ENCODE measurements around the gene RFPL4A.
"Not testable (repeated sequence)": the region's sequence is repeated elsewhere in the genome, so short reads cannot be mapped to it uniquely, and the experiment has no call there.

Gene RFPL4A

DNA sequence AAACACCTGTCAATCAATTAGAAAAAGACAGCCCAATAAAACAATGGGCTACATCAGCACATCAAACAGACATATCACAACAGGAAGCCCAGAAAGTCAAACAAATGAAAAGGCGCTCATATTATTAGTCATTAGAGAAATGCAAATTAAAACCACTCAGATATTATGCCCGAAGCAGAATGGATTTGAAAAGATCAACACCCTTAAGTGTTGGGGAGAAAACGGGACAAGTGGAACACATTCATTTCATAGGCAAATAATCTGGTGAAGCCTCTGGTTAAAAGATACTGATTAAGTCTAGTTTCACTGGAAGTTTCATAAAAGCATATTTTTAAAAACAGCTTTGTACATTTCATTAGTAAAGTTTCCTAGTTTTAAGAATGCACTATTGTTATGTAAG lies 38.1 kb upstream of the RFPL4A start:
- no peak for DNase-seq (ENCODE audit: low read depth in 2 of 2)
- TF ChIP-seq, protein P1, sequence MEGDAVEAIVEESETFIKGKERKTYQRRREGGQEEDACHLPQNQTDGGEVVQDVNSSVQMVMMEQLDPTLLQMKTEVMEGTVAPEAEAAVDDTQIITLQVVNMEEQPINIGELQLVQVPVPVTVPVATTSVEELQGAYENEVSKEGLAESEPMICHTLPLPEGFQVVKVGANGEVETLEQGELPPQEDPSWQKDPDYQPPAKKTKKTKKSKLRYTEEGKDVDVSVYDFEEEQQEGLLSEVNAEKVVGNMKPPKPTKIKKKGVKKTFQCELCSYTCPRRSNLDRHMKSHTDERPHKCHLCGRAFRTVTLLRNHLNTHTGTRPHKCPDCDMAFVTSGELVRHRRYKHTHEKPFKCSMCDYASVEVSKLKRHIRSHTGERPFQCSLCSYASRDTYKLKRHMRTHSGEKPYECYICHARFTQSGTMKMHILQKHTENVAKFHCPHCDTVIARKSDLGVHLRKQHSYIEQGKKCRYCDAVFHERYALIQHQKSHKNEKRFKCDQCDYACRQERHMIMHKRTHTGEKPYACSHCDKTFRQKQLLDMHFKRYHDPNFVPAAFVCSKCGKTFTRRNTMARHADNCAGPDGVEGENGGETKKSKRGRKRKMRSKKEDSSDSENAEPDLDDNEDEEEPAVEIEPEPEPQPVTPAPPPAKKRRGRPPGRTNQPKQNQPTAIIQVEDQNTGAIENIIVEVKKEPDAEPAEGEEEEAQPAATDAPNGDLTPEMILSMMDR (IDR thresholded peaks at IDR 0.05; ENCODE audit: low read depth, low read length): no peak
- H3K4me3 ChIP-seq (replicated peaks in 1 of 2; ENCODE audit: low read depth in 2 of 2, low read length in 2 of 2): no peak overlapping the region

DNA sequence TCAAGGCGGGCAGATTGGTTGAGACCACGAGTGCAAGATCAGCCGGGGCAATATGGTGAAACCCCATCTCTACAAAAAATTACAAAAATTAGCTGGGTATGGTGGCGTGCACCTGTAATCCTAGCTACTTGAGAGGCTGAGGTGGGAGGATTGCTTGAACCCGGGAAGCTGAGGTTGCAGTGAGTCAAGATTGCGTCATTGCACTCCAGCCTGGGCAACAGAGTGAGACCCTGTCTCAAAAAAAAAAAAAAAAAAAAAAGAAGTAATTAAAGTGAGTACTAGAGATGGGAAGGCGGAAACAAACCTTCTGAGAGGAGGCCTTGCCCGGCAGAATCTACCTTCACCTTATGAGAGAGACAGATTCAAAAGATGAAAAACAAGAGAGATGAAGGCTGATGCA lies 35.4 kb upstream of the RFPL4A start:
- TF ChIP-seq, protein P1 (IDR thresholded peaks at IDR 0.05; ENCODE audit: low read depth, low read length): no peak
- DNase-seq (ENCODE audit: low read depth in 2 of 2): no peak

DNA sequence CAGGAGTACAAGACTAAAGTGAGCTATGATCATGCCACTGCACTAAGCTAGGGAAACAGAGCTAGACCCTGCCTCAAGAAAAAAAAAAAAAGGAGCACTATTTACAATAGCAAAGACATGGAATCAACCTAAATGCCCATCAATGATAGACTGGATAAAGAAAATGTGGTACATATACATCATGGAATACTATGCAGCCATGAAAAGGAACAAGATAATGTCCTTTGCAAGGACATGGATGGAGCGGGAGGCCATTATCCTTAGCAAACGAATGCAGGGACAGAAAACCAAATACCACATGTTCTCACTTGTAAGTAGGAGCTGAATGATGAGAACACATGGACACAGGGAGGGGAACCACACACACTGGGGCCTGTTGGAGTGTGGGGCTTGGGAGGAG lies 28.5 kb upstream of the RFPL4A start:
- DNase-seq (ENCODE audit: low read depth in 2 of 2); H3K4me3 ChIP-seq (replicated peaks in 1 of 2; ENCODE audit: low read depth in 2 of 2, low read length in 2 of 2): not testable (repeated sequence)

More for the DNA sequence above, 35.4 kb upstream of the RFPL4A start:
- H3K4me3 ChIP-seq (replicated peaks in 1 of 2; ENCODE audit: low read depth in 2 of 2, low read length in 2 of 2): no peak overlapping the region

DNA sequence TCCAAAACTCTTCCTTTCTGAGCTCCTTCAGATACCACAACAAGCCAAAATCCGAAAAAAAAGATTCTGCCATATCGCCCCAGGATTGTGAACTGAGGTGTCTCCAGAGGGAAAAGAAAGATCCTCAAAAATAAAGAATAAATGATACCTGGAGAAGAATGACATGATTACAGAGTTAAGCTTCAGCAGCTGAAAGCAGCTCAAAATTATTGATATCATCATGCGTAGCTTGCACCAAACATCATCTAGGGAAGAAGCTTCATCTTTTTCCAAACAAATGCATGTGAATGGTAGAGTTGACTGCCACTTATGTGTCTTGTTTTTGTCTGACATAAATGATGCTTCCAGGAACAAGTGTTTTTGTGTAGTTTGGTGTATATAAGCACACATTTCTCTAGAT lies 20.6 kb upstream of the RFPL4A start, which contains the start of gene NLRP9:
Gene NLRP9 (minus strand): TSS at position 101 of the 400 bp plus-strand sequence. CDS start 28 bp downstream, at position 73.
- TF ChIP-seq, protein P1 (IDR thresholded peaks at IDR 0.05; ENCODE audit: low read depth, low read length): no peak
- no peak for DNase-seq (ENCODE audit: low read depth in 2 of 2)
- H3K4me3 ChIP-seq (replicated peaks in 1 of 2; ENCODE audit: low read depth in 2 of 2, low read length in 2 of 2): no peak within 1 kb of the TSS

DNA sequence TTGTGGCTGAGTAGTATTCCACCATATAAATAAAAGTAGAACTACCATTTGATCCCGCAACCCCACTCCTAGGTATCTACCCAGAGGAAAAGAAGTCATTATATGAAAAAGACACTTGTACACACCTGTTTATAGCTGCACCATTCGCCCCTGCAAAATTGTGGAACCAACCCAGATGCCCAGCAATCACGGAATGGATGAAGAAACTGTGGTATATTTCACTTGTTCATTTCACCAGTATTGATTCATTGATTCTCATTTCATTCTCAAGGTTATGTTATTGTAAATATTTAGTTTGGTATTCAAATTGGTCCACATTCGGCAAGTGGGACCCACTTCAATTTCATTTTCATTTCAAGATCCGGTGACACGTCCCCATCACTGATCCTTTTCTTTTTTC lies 8.2 kb upstream of the RFPL4A start:
- no peak overlapping the region for H3K4me3 ChIP-seq (replicated peaks in 1 of 2; ENCODE audit: low read depth in 2 of 2, low read length in 2 of 2)
- TF ChIP-seq, protein P1 (IDR thresholded peaks at IDR 0.05; ENCODE audit: low read depth, low read length): no peak
- DNase-seq (ENCODE audit: low read depth in 2 of 2): no peak

DNA sequence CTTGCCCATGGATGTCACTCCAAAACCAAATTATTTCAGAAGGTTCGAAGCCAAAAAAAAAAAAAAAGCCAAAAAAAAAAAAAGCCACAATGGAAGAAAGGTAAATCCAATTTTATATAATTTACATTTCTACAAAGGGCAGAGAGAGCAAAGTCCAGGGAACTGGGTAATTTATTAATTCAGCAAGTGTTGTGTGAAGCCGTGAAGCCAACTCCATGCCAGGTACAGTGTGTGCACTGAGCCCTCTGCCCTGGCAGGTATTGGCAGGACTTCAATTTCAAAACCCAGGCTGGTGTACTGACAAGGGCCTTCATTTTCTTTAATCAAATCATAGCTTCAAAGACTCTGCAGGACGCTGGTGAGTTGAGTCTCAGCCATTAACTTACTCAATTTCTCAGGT lies 5.5 kb upstream of the RFPL4A start:
- H3K4me3 ChIP-seq (replicated peaks in 1 of 2; ENCODE audit: low read depth in 2 of 2, low read length in 2 of 2): no peak overlapping the region
- TF ChIP-seq, protein P1 (IDR thresholded peaks at IDR 0.05; ENCODE audit: low read depth, low read length): no peak
- DNase-seq (ENCODE audit: low read depth in 2 of 2): no peak

DNA sequence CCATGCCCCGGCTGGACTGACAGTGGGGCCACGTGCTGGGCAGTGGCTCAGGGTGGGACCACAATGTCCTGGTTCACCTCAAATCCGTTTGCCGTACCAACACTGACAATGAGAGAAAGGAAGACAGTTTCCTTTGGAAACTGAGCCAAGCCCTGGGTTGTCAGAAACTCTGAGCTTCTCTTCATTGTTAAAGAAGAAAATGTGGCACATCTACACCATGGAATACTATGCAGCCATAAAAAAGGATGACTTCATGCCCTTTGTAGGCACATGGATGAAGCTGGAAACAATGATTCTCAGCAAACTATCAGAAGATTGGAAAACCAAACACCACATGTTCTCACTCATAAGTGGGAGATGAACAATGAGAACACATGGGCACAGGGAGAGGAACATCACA lies 2.1 kb upstream of the RFPL4A start:
- not testable (repeated sequence) for H3K4me3 ChIP-seq (replicated peaks in 1 of 2; ENCODE audit: low read depth in 2 of 2, low read length in 2 of 2); DNase-seq (ENCODE audit: low read depth in 2 of 2)

DNA sequence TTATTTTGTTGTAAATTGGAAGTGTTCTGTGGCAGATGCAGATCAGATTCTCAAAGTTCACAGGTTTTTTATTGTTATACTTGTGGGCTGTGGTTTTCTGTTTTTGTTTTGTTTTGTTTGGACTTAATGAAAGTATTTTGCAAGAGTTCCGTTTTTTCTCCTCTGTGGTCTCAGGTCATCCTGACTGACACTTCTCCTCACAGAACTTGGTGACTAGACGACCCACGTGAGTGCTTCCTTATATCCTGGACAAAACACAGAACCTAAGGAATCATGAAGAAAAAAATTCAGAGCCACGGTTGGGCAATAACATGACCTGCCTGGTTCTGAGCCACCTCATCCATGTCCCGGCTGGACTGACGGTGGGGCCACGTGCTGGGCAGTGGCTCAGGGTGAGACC lies 7.6 kb downstream of the RFPL4A start:
- no peak for DNase-seq (ENCODE audit: low read depth in 2 of 2)
- no peak overlapping the region for H3K4me3 ChIP-seq (replicated peaks in 1 of 2; ENCODE audit: low read depth in 2 of 2, low read length in 2 of 2)
- TF ChIP-seq, protein P1 (IDR thresholded peaks at IDR 0.05; ENCODE audit: low read depth, low read length): no peak

DNA sequence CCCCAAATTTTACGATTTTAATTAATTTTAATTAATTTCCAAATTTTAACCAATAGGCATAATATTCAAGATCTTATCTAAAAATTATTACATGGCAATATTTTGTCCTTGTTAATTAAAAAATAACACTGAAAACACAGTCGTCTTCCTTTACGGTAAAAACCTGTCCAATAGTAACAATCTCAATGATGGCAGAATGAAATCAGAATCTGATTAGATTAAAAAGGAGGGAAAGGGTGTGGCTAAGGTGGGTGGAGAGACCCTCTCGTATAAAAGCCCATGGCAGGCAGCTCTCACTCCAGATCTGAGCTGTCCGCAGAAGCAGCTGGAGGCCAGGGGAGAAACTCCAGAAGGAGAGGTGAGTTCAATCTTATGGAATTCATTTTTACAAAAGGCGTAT lies 9.9 kb downstream of the RFPL4A start, which contains the start of gene RFPL4AL1:
Gene RFPL4AL1 (plus strand): TSS at position 301 of the 400 bp plus-strand sequence. CDS start 2,687 bp downstream, outside the sequence.
- H3K4me3 ChIP-seq (replicated peaks in 1 of 2; ENCODE audit: low read depth in 2 of 2, low read length in 2 of 2); DNase-seq (ENCODE audit: low read depth in 2 of 2): not testable (repeated sequence)

DNA sequence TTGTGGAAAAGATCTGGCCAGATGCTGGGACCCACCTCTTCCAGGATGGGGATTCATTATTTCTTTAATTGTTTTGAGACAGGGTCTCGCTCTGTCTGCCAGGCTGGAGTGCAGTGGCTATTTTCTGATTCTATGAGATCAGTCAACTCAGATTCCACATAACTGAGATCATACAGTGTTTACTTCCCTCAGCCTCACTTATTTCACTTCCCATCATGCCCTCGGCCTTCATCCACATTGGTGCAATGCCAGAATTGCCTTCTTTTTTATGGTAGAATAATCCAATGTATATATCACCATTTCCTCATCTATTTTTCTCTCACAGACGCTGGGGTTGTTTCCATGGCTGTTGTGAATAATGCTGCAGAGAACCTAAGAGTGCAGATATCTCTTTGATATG lies 10.7 kb downstream of the RFPL4A start:
- DNase-seq (ENCODE audit: low read depth in 2 of 2); H3K4me3 ChIP-seq (replicated peaks in 1 of 2; ENCODE audit: low read depth in 2 of 2, low read length in 2 of 2): not testable (repeated sequence)

All from cardiac fibroblast (primary cell).